GM19395 (cell line): Measurements from ENCODE around the gene GJA3.
A peak's percentile ranks its signal among the peaks of the same experiment; 100 is the strongest.

Experiments
- ATAC-seq: cut with Tn5 transposase; IDR thresholded peaks from one replicate; pipeline ENCODE4 v1.9.1; 2021; ENCODE audit warnings: mild to moderate bottlenecking, moderate library complexity; ENCODE audit not compliant: unreplicated experiment

The GJA3 gene

GRCh38 chr13:20185366-20186056, 24.7 kb upstream of the GJA3 start:
- ATAC-seq: no peak

- ATAC-seq: peak; percentile 76
Measured at GRCh38 chr13:20182231-20182846, 21.5 kb upstream of the GJA3 start.

- ATAC-seq: no peak
Measured at GRCh38 chr13:20181188-20181587, 20.3 kb upstream of the GJA3 start.

GRCh38 chr13:20178156-20178555, 17.3 kb upstream of the GJA3 start:
- no peak for ATAC-seq

GRCh38 chr13:20177049-20177831, 16.4 kb upstream of the GJA3 start:
- no peak for ATAC-seq

GRCh38 chr13:20175907-20176652, 15.2 kb upstream of the GJA3 start:
- ATAC-seq: no peak

- no peak for ATAC-seq
Measured at GRCh38 chr13:20175406-20175794, 14.5 kb upstream of the GJA3 start.

GRCh38 chr13:20174656-20175405, 14.0 kb upstream of the GJA3 start:
- peak; percentile 92 for ATAC-seq

GRCh38 chr13:20173116-20173746, 12.4 kb upstream of the GJA3 start:
- ATAC-seq: no peak

GRCh38 chr13:20171364-20171763, 10.5 kb upstream of the GJA3 start:
- ATAC-seq: no peak

- ATAC-seq: no peak
Measured at GRCh38 chr13:20170921-20171320, 10.1 kb upstream of the GJA3 start.

GRCh38 chr13:20168396-20168795, 7.5 kb upstream of the GJA3 start:
- ATAC-seq: no peak

- ATAC-seq: no peak
Measured at GRCh38 chr13:20165417-20166257, 4.8 kb upstream of the GJA3 start.

- ATAC-seq: no peak
Measured at GRCh38 chr13:20161951-20162300, 1.1 kb upstream of the GJA3 start.

- peak; percentile 40 for ATAC-seq
Measured at GRCh38 chr13:20161275-20161950, 561 bp upstream of the GJA3 start.

GRCh38 chr13:20159646-20160305, 1.1 kb downstream of the GJA3 start:
- ATAC-seq: no peak

- ATAC-seq: no peak
Measured at GRCh38 chr13:20157151-20157796, 3.6 kb downstream of the GJA3 start.

GRCh38 chr13:20156702-20157101, 4.2 kb downstream of the GJA3 start:
- no peak for ATAC-seq
